ENCODE measurements around the gene C5orf34.

The C5orf34 gene, protein sequence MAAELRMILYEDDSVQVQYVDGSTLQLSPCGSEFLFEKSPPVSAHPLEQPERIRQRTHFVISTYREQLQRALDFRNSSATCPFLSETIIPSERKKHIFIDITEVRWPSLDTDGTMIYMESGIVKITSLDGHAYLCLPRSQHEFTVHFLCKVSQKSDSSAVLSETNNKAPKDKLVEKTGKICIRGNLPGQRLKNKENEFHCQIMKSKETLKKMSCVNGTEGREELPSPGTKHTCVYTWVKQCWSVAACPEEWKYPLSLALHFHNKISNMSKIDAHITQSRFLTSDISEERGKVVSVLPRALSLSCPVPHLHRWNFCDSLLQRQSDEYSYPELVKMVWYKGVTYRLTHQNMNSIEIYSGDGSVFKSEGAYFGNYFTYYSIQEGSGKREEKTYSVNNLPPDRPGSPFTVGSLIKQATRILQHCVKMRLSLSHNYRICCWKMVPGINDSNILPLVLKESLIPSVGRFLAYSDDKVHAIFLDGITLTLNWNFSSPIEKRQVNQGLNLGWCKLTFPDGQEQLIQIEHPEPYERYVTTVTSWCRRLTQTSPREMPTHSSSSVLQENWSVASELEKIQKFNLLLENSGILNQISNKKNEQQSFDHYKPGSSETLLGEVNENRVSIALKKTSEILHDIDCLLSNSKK

DNA sequence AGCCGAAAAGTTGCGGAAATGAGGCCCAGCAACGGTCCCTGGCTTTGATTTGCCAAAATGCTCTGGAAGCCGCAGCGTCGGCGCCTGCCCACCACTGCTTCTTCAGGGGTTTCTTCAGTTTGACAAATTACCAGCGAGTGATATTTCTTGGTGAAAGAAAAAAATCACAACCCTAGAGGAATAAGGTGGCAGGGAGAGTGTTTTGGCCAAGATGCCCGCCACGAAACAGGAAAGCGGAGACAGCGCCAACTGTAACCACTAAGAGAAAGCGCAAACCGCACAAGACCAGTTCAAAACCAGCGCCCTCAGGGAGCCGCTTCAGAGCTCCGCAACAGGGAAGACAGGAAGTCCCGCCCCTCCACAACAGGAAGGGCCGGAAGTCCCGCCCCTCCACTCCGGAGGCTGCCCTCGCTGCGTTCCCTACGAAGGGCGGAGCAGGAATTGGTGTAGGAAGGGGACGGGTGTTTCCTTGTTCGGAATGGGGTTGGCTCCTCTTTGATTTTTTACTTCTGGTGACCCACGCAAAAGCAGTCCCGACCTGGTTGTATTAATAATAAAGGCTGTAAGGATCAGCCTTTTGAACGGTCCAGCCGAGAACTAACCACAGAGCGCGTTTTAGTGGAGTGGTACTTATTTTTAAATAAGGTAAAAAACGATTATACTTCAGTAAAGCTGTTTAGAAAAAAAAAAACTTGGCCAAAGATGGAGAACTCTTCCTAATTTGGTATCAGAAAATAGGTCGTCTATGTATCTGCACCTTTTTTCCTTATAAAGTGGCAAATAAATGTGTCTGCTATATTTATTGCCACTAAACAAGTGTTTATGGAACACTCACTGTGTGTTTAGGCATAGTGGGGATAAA is at the start of gene C5orf34:
C5orf34 (minus strand) TSS at position 333 of the 862 bp plus-strand sequence. CDS start 5,809 bp downstream, outside the sequence.
- peak; percentile 96 for DNase-seq (ENCODE audit: extremely low spot score)
- CTCF ChIA-PET = interaction anchor here (0.6 to 2.7 kb wide), 4 partner anchors 8 to 31 kb away, joined by 3 to 13 read pairs (median 4); partner anchors contain the start of gene TMEM267
- POLR2A ChIA-PET = interaction anchor here (1.2 kb wide), 1 partner anchor 31 kb away, joined by 10 read pairs; the partner anchor contains the start of gene TMEM267
- TF ChIP-seq, protein P1, sequence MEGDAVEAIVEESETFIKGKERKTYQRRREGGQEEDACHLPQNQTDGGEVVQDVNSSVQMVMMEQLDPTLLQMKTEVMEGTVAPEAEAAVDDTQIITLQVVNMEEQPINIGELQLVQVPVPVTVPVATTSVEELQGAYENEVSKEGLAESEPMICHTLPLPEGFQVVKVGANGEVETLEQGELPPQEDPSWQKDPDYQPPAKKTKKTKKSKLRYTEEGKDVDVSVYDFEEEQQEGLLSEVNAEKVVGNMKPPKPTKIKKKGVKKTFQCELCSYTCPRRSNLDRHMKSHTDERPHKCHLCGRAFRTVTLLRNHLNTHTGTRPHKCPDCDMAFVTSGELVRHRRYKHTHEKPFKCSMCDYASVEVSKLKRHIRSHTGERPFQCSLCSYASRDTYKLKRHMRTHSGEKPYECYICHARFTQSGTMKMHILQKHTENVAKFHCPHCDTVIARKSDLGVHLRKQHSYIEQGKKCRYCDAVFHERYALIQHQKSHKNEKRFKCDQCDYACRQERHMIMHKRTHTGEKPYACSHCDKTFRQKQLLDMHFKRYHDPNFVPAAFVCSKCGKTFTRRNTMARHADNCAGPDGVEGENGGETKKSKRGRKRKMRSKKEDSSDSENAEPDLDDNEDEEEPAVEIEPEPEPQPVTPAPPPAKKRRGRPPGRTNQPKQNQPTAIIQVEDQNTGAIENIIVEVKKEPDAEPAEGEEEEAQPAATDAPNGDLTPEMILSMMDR (IDR thresholded peaks at IDR 0.05; ENCODE audit: control extremely low read depth, extremely low read depth, low read depth, missing control alignments) = no peak

DNA sequence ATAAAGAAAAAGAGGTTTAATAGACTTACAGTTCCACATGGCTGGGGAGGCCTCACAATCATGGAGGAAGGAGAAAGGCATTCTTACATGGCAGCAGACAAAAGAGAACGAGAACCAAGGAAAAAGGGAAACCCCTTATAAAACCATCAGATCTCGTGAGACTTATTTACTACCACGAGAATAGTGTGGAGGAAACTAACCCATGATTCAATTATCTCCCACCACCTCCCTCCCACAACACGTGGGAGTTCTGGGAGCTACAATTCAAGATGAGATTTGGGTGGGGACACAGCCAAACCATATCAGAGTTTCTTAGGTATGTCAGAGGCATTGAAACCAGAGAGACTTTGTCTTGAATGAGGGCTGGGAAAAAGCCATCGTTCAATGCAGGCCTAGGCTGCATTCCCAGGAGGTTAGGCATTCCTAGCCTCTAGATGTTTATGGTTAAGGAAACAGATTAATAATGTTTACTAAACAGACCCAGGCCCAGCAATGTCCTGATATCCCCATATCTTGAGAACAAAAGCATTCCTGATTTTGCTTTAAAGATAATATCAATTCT is 49.4 kb upstream of the C5orf34 start:
- DNase-seq (ENCODE audit: extremely low spot score) = no peak
- ChIA-PET CTCF (no interaction called here), POLR2A (no interaction called here)
- TF ChIP-seq, protein P1 (IDR thresholded peaks at IDR 0.05; ENCODE audit: control extremely low read depth, extremely low read depth, low read depth, missing control alignments) = no peak

DNA sequence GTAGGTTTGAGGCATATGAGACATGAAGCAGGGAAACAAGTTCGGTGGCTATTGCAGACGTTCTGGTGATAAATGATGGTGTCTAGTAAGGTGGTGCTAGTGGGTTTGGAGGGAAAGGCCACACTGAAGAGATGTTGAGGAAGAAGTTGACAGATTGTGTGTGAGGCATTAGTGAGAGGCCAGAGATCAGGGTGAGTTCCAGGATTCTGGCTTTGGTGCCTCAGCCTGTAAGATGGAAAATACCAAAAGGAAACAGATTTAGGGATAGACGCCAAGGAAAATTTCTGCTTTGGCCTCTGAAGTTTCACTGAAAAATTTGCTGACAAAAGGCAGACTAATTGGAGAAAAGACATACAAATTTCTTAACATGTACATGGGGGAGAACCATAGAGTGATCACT is 48.4 kb upstream of the C5orf34 start:
- CTCF ChIA-PET = no interaction called here
- DNase-seq (ENCODE audit: extremely low spot score) = no peak
- TF ChIP-seq, protein P1 (IDR thresholded peaks at IDR 0.05; ENCODE audit: control extremely low read depth, extremely low read depth, low read depth, missing control alignments) = no peak
- POLR2A ChIA-PET = no interaction called here

DNA sequence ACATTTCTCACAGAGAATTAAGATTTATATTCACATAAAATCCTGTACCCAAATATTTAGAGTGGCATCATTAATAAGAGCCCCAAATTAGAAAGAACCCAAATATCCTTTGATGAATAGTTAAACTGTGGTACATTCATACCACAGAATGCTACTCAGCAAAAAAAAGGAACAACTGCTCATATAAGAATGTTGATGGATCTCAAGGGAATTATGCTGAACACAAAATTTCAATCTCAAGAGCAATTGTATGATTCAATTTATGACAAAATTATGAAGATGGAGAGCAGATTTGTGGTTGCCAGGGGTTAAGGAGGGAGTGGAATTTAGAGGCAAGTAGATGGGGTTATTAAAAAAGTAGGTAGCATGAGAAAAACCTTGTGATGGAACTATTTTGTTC is 46.4 kb upstream of the C5orf34 start:
- ChIA-PET CTCF (interaction anchor here (1.4 kb wide), 1 partner anchor 77 kb away, joined by 3 read pairs; the partner anchor contains the start of gene TMEM267), POLR2A (no interaction called here)
- no peak for DNase-seq (ENCODE audit: extremely low spot score)
- TF ChIP-seq, protein P1 (IDR thresholded peaks at IDR 0.05; ENCODE audit: control extremely low read depth, extremely low read depth, low read depth, missing control alignments) = no peak

DNA sequence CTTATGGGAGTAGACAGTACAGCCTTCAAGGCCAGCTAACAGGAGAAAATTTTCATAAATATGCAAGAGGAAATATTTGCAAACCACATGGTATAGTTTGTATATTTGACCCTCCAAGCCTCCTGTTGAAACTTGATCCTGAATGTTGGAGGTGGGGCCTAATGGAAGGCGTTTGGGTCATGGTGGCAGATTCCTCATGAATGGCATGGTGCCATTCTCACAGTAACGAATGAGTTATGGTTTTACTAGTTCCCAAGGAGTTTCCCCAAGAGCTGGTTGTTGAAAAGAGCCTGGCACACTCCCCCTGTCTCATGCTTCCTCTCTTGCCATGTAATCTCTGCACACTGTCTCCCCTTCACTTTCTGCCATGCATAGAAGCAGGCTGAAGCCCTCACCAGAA is 45.2 kb upstream of the C5orf34 start:
- DNase-seq (ENCODE audit: extremely low spot score) = no peak
- ChIA-PET POLR2A (interaction anchor here (0.6 kb wide), 1 partner anchor 45 kb away, joined by 4 read pairs; no protein-coding TSS in a partner anchor), CTCF (interaction anchor here (0.8 to 2.3 kb wide), 4 partner anchors 19 to 76 kb away, joined by 3 to 7 read pairs (median 3); partner anchors contain the start of gene TMEM267)
- TF ChIP-seq, protein P1 (IDR thresholded peaks at IDR 0.05; ENCODE audit: control extremely low read depth, extremely low read depth, low read depth, missing control alignments) = no peak

Data from GM10248 (cell line).